H1 (cell line): ENCODE data around the gene CHFR. TPM values are rescaled to one million over a fixed set of nuclear protein-coding genes. Genes with fewer than 3 reads are reported as not detected.

Experiments
- BACH1 ChIP-seq: IDR thresholded peaks from 2 replicates; pipeline ENCODE4 v1.6.1; 2012; ENCODE audit warnings: low read length, improper control_type of control experiment
- GTF2F1 ChIP-seq: IDR thresholded peaks from 2 replicates; pipeline ENCODE4 v1.6.1; 2012; ENCODE audit warnings: low read depth, low read length, improper control_type of control experiment, borderline replicate concordance
- HDAC2 ChIP-seq, 2 experiments: fragments of 300-600 bp in 1 of 2; sonication (generic) in 1 of 2; IDR thresholded peaks; 2 replicates each; pipeline ENCODE4 v1.6.1; 2011 to 2012; ENCODE audit warnings: low read depth in 2 of 2, low read length in 2 of 2, mild to moderate bottlenecking in 2 of 2, moderate library complexity in 2 of 2, borderline replicate concordance in 1 of 2, inconsistent platforms in 1 of 2
- RBBP5 ChIP-seq: IDR thresholded peaks from 2 replicates; pipeline ENCODE4 v1.7.1; 2012; ENCODE audit warnings: low read depth, mild to moderate bottlenecking, inconsistent platforms, low read length, moderate library complexity, borderline replicate concordance
- RNF2 ChIP-seq: fragments of 200-900, 300-1000 bp; sonication (generic); IDR thresholded peaks from 2 replicates; pipeline ENCODE4 v1.7.1; 2016; ENCODE audit warnings: borderline replicate concordance, low read depth, mild to moderate bottlenecking, antibody characterized with exemption, low read length; ENCODE audit not compliant: poor library complexity, severe bottlenecking; ENCODE audit errors: missing control alignments
- RXRA ChIP-seq: IDR thresholded peaks from 2 replicates; pipeline ENCODE4 v1.6.1; 2011; ENCODE audit warnings: low read depth, mild to moderate bottlenecking, low read length, moderate library complexity; ENCODE audit not compliant: insufficient read depth
- SUZ12 ChIP-seq: fragments of 200-600 bp; sonication (generic); IDR thresholded peaks from 2 replicates; pipeline ENCODE4 v1.6.1; 2012; ENCODE audit warnings: mild to moderate bottlenecking, inconsistent platforms, low read length, moderate library complexity, mixed read lengths
- TAF7 ChIP-seq: optimal IDR thresholded peaks from 2 replicates; pipeline ENCODE3; 2011; ENCODE audit warnings: low read depth, mild to moderate bottlenecking, inconsistent platforms, low read length, moderate library complexity, borderline replicate concordance
- polyA plus RNA-seq, 7 experiments: library from polyadenylated mRNA; depleted of rRNA in 3 of 7; stranded (reverse) in 5 of 7; unstranded in 2 of 7; fragments of >200 nt in 5 of 7; fragments of 200-250 nt in 2 of 7; gene quantifications; 1 replicate in 5 of 7; 2 replicates in 1 of 7; 4 replicates in 1 of 7; pipeline versions ENCODE4 v1.2.1 to v1.2.3, GENCODE V29; 2011 to 2013; ENCODE audit warnings: missing spikeins in 2 of 7, mixed read lengths in 2 of 7
- total RNA-seq: library from RNA; stranded (reverse); fragmentation: NEBNext Ultra II Directional; extraction: Animal tissue kit (Norgen Biotek cat#: 25700); gene quantifications from 2 replicates; pipeline ENCODE4 v1.2.1, GENCODE V29; 2021
- TF ChIP-seq, protein P1 (sequence below): IDR thresholded peaks from 2 replicates; pipeline ENCODE4 v1.6.1; 2012; ENCODE audit warnings: low read length, inconsistent platforms

The CHFR gene
- total and polyA plus RNA-seq, 2 of the 8 experiments (the other 6 are each of a cell fraction or from before 2014, with no cell fraction given): 31.4 to 44.6 TPM

DNA sequence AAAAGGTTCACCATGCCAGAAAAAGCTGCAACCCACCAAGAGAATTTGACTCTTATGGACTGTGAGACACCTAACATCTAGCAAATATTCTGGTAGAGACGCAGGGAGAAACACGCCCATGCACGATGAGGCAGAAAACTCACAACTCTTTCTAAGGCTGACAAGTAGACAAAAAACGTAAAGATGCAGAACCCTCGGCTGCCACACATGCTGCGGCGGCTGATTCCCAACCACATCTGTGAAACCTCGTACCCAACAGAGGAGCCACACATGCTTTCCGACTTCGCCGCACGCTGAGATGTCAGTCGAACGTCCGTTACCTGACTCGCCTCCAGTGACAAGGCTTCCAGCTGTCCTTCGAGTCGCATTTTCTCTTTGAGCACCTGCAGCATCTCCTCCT is 80.5 kb downstream of the CHFR start (continued):
- TF ChIP-seq HDAC2 (IDR thresholded peaks at IDR 0.05; ENCODE audit: borderline replicate concordance in 1 of 2, low read depth in 2 of 2, low read length in 2 of 2): no peak
- TF ChIP-seq SUZ12: no peak
- no peak for TF ChIP-seq TAF7
- TF ChIP-seq GTF2F1: no peak
- no peak for TF ChIP-seq RXRA
- no peak for TF ChIP-seq RBBP5
- TF ChIP-seq BACH1: no peak
- TF ChIP-seq RNF2: no peak
- TF ChIP-seq, protein P1, sequence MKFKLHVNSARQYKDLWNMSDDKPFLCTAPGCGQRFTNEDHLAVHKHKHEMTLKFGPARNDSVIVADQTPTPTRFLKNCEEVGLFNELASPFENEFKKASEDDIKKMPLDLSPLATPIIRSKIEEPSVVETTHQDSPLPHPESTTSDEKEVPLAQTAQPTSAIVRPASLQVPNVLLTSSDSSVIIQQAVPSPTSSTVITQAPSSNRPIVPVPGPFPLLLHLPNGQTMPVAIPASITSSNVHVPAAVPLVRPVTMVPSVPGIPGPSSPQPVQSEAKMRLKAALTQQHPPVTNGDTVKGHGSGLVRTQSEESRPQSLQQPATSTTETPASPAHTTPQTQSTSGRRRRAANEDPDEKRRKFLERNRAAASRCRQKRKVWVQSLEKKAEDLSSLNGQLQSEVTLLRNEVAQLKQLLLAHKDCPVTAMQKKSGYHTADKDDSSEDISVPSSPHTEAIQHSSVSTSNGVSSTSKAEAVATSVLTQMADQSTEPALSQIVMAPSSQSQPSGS: no peak
